ENCODE data around the gene PLIN5. TPM values are rescaled to one million over a fixed set of nuclear protein-coding genes. Genes with fewer than 3 reads are reported as not detected.
A peak's percentile ranks its signal among the peaks of the same experiment; 100 is the strongest.

Gene PLIN5, protein sequence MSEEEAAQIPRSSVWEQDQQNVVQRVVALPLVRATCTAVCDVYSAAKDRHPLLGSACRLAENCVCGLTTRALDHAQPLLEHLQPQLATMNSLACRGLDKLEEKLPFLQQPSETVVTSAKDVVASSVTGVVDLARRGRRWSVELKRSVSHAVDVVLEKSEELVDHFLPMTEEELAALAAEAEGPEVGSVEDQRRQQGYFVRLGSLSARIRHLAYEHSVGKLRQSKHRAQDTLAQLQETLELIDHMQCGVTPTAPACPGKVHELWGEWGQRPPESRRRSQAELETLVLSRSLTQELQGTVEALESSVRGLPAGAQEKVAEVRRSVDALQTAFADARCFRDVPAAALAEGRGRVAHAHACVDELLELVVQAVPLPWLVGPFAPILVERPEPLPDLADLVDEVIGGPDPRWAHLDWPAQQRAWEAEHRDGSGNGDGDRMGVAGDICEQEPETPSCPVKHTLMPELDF
- 0.20 and 0.32 TPM in 2 replicates for total RNA-seq

DNA sequence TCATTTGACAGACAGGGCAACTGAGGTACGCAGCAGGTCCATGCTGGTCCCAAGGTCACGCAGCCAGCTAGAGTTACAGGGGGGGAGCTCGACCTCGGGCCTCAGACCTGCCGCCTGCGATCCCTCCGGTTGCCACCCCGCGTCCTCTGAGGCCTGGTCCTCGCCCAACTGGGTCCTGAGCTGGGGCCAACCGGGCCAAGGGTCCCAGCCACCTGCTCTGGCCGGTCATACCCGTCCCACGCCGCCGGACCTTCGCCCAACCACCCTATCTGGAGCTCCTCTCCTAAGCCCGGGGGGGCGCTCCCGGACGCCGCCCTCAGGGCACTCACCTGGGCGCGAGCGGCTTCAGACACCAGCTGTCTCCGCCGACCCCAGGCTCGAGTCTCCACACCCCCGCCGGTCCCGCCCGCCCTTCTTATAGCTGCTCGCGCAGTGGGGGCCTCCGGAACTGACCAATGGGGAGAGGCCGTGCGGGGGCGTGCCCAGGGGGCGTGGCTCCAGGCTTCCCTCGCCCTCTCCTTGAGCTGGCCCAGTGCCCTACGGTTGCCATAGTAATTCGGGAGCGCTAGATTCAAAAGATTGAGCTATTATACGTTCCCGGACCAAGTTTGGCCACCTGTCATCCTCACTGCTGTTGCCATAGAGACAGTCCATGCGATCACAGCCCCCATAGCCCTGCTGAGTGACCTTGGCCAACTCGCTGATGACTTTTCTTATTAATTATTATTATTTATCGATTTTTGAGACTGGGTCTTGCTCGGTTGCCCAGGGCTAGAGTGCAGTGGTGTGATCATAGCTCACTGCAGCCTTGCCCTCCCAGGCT lies at the start of gene PLIN5:
PLIN5 (minus strand) TSS at position 389 of the 823 bp plus-strand sequence. CDS start 1,150 bp downstream, outside the sequence.
- DNase-seq (ENCODE audit: low read depth, low spot score): no peak

DNA sequence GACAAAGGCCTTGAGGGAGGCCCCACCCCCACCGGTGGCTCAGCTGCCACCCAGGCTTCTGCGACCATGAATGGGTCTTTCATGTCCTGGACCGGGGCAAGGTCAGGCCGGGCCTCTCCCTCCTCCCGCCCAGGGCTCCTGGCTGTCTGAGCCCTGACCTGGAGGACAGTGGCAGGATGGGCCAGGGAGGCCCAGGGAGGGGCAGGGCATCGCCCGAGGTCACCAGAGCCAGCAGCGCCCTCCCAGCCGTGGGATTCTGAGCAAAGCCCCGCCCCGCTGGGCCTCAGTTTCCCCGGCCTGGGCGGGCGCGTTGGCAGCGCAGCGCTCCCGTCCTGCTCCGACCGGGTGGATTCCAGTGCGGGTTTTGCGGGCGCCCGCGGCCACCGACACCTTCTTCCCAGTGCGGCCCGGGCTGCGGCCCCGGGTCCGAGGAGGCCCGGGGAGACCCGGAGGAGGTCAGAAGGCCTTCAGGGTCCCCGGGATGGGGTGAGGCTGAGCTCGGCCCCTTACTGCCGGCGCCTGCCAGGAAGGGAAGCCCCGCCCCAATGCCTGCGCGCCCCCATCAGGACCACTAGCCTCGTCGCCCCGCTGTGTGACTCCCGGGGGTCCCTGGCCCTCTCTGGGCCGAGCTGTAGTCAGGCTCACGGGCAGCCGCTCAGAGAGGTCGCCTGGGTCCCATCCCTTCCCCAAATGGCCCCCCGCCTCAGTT lies 49.1 kb upstream of the PLIN5 start:
- DNase-seq (ENCODE audit: low read depth, low spot score): no peak

DNA sequence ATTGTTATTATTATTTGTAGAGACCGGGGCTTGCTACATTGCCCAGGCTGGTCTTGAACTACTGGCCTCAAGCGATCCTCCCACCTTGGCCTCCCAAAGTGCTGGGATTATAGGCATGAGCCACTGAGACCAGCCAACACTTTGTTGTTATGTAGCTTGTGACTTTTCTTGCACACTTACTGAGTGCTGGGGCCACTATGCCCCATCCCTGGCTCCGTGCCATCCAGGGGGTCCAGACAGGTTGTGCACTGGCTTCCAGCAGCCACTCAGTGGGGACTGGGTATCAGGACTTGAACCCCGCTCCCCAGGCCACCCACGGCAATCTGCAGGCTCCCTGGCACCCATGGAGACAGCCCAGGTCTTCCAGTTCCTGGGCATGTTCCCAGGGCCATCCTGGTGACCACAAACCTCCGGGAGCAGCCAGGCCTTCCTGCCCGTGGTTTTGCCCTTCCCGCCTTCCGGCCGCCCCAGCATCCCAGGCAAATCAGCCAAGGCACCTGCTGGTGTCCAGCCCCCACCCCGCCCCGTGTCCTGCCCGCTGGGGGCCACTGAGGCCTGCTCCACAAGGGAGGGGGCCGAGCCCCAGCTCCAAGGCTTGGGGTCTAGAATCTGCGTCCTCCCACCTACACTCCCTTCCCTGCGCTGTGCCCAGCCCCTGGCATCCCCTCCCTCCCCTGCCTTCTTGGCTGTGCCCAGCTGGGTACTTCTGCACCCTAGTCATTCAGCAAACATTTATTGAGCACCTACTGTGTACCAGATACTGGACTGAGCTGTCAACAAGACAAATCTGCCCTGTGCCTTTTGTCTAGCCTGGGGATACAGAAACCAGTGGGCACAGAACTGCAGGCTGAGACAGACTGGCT lies 48.2 kb upstream of the PLIN5 start:
- no peak for DNase-seq (ENCODE audit: low read depth, low spot score)

DNA sequence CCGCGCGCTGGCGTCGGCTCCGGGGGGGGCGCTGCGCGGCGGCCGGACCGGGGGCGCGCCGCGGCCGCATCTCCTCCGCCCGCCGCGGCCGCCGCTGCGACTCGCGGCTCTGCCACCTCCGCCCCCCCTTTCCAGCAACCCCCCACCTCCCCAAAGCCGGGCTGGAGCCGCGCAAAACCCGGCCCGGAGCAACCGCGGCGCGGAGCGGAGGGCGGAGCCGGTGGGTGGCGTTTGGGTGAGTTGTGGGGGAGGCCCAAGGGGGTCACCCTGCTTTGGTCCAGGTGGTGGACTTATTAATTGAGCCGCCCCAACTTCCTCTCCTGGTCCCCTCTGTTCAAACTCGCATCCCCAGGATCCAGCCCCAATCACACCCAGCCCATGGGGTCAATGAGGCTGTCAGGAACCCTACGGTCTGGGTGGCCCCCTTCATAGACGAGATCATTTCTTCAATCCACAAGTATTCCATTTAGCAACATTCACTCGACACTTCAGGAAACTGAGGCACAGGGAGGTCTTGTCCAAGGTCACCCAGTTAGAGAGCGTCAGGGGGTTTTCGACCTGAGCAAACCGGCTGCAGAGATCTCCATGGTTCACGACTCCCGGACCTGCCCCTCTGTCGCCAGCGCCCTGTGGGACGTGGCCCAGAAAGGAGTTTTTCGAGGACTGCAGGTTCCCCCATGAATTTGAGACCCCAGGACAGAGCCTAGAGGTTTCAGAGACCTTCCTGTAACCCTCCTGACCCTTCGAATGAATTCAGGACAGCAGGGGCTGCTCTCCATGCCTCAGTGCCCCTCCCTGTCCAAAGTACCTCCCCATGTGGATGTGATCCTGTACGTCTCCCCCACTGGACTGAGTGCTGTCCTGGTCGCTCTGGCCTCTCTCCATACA lies 46.9 kb upstream of the PLIN5 start:
- no peak for DNase-seq (ENCODE audit: low read depth, low spot score)

DNA sequence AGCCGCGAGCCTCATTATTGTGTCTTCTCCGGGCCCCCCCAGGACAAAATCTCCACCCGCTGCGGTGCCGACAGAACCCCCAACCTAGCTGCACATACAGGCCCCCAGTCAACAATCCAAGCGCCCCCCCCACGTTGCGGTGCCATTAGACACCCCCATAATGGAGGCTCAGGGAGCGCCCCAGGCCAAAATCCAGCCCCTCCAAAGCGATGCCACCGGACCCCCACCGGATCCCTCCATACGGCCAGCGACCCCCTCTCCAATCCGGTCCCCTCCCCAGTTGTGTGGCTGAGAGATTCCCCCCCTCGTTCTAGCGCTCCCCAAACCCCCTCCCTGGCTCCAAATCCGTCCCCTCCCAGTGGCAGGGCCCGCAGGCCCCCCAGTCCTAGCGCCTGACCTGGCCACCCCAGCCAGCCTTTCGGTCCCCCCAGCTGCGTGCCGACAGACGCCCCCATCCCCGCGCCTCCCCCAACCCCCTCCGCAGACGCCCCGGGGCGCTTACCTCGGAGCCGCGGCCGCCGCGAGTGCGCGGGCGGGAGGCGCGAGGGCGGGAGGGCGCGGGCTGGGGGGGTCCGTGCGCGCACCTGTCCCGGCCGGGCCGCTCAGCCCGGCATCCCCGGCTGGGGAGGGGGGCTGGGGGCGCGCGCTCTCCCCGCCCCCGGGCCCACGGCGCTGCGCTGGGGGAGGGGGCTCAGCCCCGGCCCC lies 46.1 kb upstream of the PLIN5 start:
- no peak for DNase-seq (ENCODE audit: low read depth, low spot score)

DNA sequence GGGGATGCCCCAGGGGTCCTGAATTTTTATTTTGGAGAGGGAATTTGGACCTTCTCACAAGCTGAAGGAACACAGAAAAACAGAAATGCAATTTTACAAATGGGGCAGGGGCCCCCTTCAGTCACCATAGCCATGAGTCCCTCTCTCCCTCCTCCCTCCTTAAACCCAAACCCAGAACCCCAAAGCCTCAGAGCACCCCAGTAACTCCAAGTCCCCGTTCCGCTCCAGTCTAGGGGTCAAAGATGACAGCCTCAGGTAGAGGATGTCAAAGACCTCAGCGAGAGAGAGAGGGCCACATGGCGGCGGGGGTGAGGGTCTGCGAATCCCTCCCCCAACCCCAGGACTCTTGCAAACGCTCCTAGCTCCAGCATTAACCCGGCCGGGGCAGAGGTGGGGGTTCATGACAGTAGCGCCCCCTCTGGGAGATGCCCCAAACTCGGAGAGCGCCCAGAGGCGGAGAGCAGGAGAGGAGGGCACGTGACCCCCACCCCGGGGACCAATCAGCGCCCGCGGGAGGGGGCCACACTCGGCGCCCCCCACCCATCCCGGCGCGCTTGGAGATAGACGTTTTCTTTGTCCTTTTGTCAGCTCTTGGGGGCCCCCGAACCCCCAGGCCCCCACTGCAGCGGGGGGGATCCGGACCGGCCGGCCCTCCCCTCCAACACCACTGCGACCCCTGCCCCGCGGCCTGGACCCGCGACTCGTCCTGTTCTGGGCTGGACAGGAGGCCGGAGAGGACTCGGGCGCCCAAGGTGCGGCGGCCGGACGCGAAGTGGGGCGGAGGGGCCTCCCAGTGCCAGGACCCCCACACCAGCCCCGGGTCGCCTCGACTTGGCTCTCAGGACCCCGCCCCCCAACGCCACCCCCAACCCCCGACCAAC lies 45.2 kb upstream of the PLIN5 start:
- no peak for DNase-seq (ENCODE audit: low read depth, low spot score)

DNA sequence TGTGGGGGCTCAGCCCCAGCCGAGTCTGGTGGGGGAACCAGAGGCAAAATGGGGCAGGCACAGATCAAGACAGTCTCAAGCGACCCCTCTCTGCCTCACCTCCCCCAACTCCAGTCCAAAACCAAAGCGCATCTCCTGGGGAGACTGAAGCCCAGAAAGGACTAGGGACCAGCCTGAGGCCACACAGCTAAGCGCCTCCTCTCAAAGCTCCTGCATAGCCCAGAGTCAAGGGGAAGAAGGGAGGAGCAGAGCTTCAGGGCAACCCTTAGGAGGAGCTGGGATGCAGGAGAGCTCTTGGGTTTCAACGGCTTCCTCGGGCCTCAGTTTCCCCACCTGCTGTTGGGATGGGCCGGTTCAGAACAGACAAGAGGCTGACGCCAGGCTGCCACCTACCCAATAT lies 44.4 kb upstream of the PLIN5 start:
- no peak for DNase-seq (ENCODE audit: low read depth, low spot score)

DNA sequence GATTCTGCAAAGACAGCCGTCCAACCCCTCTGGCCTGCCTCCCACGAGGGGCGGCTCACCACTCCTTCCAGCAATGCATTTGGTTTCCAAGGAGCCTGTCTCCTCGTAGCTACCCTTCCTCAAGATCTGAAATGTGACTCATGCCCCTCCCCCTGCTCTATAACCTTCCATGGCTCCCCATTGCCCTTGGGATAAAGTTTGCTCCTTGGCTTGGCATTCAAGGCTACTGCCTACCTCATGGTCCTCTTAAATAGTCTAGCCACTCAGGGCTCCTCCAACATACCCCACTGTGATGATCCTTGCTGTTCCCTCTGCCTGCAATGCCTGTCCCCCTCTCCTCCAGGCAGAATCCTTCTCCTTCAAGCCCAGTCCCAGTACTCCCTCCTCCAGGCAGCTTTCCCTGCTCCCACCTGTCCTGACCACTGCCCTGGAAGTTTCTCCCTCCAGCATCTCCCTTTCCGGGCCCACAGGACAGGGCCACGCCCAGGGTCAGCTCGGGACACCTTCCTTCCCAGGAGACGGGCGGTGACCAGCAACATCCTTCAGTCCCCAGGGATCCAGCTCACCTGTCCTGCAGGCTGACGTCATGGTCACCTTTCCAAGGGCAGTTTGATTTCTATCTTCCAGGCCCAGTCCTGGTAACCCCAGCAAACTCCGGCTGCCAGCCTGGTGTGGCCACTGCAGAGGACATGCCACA lies 43.7 kb upstream of the PLIN5 start:
- no peak for DNase-seq (ENCODE audit: low read depth, low spot score)

DNA sequence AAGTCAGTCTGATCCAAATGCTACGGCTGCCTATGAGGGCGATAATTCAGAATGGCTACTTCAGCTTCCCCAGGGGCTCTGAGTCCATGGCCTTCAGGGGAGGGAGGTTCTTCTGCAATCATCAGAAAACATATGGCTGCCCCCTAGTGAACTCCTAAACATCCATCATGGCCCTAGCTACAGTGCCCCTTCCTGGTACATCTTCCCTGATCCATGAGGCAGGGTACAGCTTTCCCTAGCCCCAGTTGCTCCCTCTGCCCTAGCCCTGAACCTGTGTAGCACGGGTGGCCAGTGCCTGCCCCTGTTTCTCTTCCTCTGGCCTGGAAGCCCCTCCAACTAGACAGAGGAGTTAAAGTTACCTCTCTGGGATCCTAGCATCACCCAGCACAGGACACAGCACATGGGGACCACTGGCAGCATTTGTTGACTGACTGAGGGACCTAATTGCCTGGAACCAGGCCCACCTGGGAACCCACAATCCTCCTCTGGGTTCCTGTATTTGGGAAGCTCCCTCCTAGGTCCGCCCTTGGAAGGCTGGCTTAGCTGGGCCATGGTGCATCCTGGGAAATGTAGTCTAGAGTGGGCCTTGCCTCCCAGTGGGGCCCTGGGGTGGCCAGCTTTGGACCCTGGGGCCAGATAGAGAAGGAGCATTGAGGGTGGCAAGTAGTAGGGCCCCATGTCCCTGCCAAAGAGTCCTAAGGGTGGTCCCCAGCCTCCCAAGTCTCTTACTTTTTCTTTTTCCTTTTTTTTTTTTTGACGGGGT lies 42.2 kb upstream of the PLIN5 start:
- DNase-seq (ENCODE audit: low read depth, low spot score): no peak

DNA sequence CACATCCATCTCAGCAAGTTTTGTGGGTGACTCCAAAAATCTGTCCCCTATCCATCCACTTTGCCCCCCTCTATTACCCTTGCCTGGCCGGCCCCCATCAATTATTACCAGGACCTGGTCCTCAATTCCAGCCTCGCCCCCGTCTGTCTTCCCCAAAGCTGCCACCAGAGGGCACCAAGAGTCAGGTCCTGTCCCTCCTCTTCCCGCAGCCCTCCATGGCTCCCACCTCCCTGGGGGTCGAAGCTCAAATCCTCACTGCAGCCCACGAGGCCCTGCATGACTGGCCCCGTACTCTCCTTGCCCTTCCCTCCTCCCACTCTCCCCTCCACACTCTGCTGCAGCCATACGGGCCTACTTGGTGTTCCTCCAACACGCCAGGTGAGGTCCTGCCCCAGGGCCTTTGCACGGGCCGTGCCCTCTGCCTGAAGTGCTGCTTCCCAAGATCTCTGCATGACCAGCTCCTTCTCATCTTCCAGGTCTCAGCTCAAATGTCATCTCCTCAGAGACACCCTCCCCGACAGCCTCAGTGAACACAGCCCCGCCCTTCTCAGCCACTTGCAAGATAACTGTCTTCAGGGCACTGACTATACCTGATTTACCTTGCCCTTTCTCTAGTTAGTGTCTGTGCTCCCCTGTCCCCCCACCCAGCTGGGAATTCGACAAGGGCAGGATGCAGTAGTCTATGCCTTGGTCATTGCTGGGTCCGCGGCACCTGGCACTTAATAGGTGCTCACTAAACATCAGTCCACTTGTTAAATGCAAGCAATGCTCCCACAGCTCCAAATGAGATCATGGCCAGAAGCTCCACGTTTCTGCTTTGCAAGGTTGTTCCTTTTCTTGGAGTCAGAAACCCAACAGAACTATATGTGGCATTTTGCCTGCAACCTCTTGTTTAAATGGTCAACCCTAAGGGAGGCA lies 41.3 kb upstream of the PLIN5 start:
- DNase-seq (ENCODE audit: low read depth, low spot score): no peak

DNA sequence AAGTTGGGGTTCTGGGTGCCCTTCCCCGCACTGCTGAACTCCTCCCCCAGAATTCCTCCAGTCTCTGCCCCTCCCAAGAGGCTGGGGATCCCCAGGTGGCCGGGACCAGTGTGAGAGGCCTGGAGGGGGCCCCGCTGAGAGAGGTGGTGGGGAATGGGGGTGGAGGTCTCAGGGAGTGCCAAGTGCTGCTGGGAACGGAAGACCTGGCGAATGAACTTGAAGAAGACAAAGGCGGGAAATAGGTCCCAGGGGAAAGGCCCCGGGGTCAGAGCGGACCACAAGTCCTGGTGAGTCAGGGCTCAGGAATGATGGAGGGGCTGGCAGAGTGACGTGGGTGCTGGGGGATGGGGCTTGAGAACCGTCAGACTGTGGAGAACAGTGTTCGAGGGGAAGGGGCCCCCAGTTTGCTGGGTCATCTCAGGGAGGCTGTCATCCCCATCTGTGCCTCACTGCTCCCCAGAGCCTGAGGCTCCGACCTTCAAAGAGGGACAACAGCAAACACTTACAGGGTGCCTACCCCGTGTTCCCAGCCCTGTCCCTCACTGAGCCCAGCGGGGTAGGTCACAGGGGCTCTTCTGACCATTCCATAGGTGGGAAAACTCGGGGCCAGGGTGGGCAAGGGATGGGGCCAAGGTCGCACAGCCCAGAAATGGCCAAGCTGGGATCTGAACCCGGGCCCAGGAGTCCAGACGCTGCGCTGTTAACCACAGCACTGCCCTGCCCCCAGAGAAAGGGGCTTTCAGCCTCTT lies 40.4 kb upstream of the PLIN5 start:
- DNase-seq (ENCODE audit: low read depth, low spot score): peak; percentile 98

DNA sequence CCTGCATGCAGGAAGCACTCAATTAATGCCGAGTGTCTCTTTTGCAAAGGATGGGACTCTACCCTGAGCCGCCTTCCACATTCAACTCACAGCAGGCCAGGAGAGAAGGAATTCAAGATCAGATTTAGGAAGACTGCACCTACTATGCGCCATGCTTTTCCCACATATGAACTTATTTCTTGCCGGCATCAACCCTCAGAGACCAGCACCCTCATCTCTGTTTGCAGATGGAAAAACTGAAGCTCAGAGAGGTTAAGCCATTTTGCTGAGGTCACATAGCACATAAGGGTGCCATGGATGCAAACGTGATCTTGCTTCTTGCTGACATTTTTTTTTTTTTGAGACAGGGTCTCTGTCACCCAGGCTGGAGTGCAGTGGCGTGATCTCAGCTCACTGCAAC lies 38.7 kb upstream of the PLIN5 start:
- no peak for DNase-seq (ENCODE audit: low read depth, low spot score)

DNA sequence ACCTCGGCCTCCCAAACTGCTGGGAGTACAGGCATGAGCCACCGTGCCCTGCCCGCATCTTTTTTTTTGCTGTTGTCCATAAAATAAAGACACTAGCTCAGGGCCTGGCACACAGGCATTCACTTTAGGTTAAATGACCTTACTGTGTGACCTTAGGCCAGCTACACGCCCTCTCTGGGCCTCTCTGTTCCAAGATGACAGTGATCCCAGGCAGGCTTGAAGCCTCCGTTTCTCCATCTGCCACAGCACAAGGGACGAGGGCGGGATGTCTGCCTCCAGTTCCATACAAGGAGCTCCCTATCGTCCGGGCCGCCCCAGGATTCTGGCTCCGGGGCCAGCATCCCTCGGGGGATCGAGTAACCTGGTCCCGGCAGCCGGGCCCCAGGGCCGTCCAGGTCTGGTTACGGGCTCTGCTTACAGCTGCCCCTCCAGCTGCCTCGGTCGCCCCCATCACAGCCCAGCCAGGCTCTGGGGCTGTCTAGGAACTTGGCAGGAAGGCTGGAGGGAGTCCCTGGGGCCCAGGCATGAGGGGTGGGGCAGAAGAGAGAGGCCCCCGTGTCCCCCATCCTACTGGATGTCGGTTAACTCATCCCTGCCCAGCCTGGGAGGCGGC lies 36.4 kb upstream of the PLIN5 start:
- no peak for DNase-seq (ENCODE audit: low read depth, low spot score)

DNA sequence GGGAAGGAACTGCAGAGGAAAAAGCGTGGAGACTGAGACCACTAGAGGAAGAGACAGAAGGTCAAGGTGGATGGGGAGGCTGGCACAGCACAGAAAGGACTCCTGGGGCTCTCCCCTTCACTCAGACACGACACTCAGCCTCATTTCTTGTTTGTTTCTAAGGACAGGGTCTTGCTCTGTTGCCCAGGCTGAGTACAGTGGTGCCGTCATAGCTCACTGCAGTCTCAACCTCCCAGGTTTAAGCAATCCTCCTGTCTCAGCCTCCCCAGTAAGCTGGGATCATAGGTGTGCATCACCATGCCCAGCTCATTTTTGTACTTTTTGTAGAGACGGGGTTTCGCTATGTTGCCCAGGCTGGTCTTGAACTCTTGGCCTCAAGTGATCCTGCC lies 35.9 kb upstream of the PLIN5 start:
- no peak for DNase-seq (ENCODE audit: low read depth, low spot score)

DNA sequence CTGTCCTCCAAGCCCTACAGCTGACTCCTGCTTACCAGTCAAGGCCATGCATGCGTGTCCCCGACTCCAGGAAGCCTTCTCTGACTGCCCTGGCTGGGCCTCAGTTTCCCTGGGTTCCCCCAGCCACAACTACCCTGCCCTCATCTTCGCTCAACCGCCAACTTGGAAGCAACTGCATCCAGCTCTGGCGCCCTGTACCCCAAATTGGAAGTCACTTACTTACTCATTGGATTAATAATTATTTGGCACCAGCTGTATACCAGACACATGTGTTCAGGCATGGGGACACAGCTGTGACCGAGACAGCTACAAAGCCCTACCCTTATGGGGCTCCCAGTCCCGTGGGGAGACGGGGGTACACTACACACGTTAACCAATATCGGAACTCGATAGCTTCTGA lies 35.4 kb upstream of the PLIN5 start:
- no peak for DNase-seq (ENCODE audit: low read depth, low spot score)
